HEK293T (cell line): ENCODE measurements around the gene CFLAR.

Experiments
- ARNT ChIP-seq: fragments of 450-650 bp; IDR thresholded peaks from 2 replicates; pipeline ENCODE4 v1.6.1; 2017; ENCODE audit warnings: mild to moderate bottlenecking
- BHLHE40 ChIP-seq: fragments of 450-650 bp; IDR thresholded peaks from 2 replicates; pipeline ENCODE4 v1.6.1; 2016; ENCODE audit warnings: mild to moderate bottlenecking, moderate library complexity, borderline replicate concordance
- ELF4 ChIP-seq: fragments of 450-650 bp; IDR thresholded peaks from 2 replicates; pipeline ENCODE4 v1.6.1; 2017; ENCODE audit warnings: antibody characterized with exemption
- FOXA1 ChIP-seq: fragments of 450-650 bp; IDR thresholded peaks from 2 replicates; pipeline ENCODE4 v1.6.1; 2016; ENCODE audit warnings: mild to moderate bottlenecking
- FOXM1 ChIP-seq: fragments of 450-650 bp; IDR thresholded peaks from 2 replicates; pipeline ENCODE4 v1.6.1; 2017; ENCODE audit warnings: mild to moderate bottlenecking, borderline replicate concordance
- HDGF ChIP-seq: fragments of 450-650 bp; IDR thresholded peaks from 2 replicates; pipeline ENCODE4 v1.6.1; 2017; ENCODE audit warnings: antibody characterized with exemption, borderline replicate concordance
- NFRKB ChIP-seq: fragments of 450-650 bp; IDR thresholded peaks from 2 replicates; pipeline ENCODE4 v1.6.1; 2016; ENCODE audit warnings: mild to moderate bottlenecking, moderate library complexity
- SP1 ChIP-seq: fragments of 450-650 bp; IDR thresholded peaks from 2 replicates; pipeline ENCODE4 v1.6.1; 2017
- SUZ12 ChIP-seq: fragments of 450-650 bp; IDR thresholded peaks from 2 replicates; pipeline ENCODE4 v1.6.1; 2016; ENCODE audit warnings: mild to moderate bottlenecking
- TARDBP ChIP-seq: fragments of 450-650 bp; IDR thresholded peaks from 2 replicates; pipeline ENCODE4 v1.6.1; 2016
- ZNF384 ChIP-seq: fragments of 450-650 bp; IDR thresholded peaks from 2 replicates; pipeline ENCODE4 v1.6.1; 2016
- TF ChIP-seq, protein P1 (sequence below): fragments of 450-650 bp; IDR thresholded peaks from 2 replicates; pipeline ENCODE4 v1.6.1; 2016

DNA sequence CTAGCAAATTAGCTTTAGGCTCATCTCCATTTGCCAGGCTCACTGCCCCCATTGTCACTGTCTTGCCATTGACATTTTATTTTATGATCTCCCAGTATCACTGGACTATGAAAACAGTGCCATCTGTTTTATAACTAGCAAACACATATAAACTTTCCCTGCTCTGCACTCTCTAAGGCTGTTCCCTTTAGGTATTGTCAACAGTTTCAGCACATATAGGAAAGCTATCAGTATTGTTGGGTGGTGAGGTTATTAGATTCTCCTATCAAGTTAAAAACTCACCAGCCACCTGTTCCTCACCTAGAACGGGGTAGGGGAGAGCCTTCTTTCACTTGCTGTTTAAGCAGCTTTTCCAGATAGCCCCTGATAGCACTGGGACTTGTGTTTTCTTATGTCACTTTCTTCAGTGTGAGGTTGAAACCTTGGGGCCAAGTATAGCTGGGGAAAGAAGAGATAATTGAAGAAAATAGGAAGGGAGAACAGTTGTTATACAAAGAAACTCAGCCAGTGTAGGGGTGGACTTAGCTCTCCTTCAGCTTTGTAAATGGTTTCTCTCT lies 32.5 kb downstream of the CFLAR start:
- TF ChIP-seq ELF4, result no peak
- no peak for TF ChIP-seq SP1
- no peak for TF ChIP-seq TARDBP
- TF ChIP-seq FOXM1, result no peak
- no peak for TF ChIP-seq SUZ12
- no peak for TF ChIP-seq ARNT
- TF ChIP-seq, protein P1, sequence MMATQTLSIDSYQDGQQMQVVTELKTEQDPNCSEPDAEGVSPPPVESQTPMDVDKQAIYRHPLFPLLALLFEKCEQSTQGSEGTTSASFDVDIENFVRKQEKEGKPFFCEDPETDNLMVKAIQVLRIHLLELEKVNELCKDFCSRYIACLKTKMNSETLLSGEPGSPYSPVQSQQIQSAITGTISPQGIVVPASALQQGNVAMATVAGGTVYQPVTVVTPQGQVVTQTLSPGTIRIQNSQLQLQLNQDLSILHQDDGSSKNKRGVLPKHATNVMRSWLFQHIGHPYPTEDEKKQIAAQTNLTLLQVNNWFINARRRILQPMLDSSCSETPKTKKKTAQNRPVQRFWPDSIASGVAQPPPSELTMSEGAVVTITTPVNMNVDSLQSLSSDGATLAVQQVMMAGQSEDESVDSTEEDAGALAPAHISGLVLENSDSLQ, result no peak
- no peak for TF ChIP-seq NFRKB
- TF ChIP-seq FOXA1, result no peak
- TF ChIP-seq BHLHE40, result no peak
- TF ChIP-seq HDGF, result no peak
- no peak for TF ChIP-seq ZNF384
